ENCODE data around the gene CAMK1D. TPM values are rescaled to one million over a fixed set of nuclear protein-coding genes. Genes with fewer than 3 reads are reported as not detected.

Gene CAMK1D
- polyA plus RNA-seq, 1 donor (not counting 4 experiments of a cell fraction or from before 2014, with no cell fraction given) = 0.76 TPM

GRCh38 chr10:12705943-12706342 lies 356.6 kb downstream of the CAMK1D start:
- H3K27me3 ChIP-seq (ENCODE audit: control insufficient read depth, extremely low read depth, insufficient read depth, low read length) = no peaks in the 10 kb centered on the region
- no peak for DNase-seq (ENCODE audit: low read depth, low spot score)

GRCh38 chr10:12707461-12708185 lies 358.3 kb downstream of the CAMK1D start:
- H4K20me1 ChIP-seq (ENCODE audit: control insufficient read depth, extremely low read depth, insufficient read depth, low read length) = no peaks in the 10 kb centered on the region
- H3K27me3 ChIP-seq (ENCODE audit: control insufficient read depth, extremely low read depth, insufficient read depth, low read length) = no peaks in the 10 kb centered on the region
- peak overlapping the region; percentile 50 for H2AFZ ChIP-seq (ENCODE audit: control insufficient read depth, low read length)
- H3K9me1 ChIP-seq (ENCODE audit: control insufficient read depth, extremely low read depth, insufficient read depth, low read length) = no peaks in the 10 kb centered on the region
- TF ChIP-seq CTCF (optimal IDR thresholded peaks at IDR 0.05 in 1 of 3, IDR thresholded peaks at IDR 0.05 in 1 of 3, conservative IDR thresholded peaks at IDR 0.05 in 1 of 3; ENCODE audit: extremely low read depth in 1 of 3, insufficient read depth in 2 of 3, low read length in 3 of 3) = peak; percentile 41 to 62 (median 58)
- no peak for TF ChIP-seq EZH2 (IDR thresholded peaks at IDR 0.05; ENCODE audit: low read length)
- FAIRE-seq (peak; percentile 49), DNase-seq (ENCODE audit: low read depth, low spot score) (no peak)
- H3K4me3 ChIP-seq (ENCODE audit: control insufficient read depth in 2 of 3, extremely low read depth in 1 of 3, insufficient read depth in 2 of 3, low read depth in 1 of 3, low read length in 3 of 3) = no peak overlapping the region
- H3K27ac ChIP-seq (ENCODE audit: control insufficient read depth, insufficient read depth, low read length) = peak overlapping the region; percentile 66
- no peaks in the 10 kb centered on the region for H3K79me2 ChIP-seq (ENCODE audit: control insufficient read depth, insufficient read depth, low read length)
- peak overlapping the region; percentile 45 for H3K4me2 ChIP-seq (ENCODE audit: control insufficient read depth, extremely low read depth, insufficient read depth, low read depth, low read length)
- dilution Hi-C loops (cut with MboI; ENCODE audit: extremely low pct_ligation_motif_present, low sequenced_read_pairs) = no loop called here
- H3K36me3 ChIP-seq (ENCODE audit: control insufficient read depth in 2 of 2, extremely low read depth in 1 of 2, insufficient read depth in 2 of 2, low read length in 2 of 2) = no peaks in the 10 kb centered on the region
- peak overlapping the region; percentile 30 for H3K9ac ChIP-seq (ENCODE audit: control insufficient read depth, extremely low read depth, insufficient read depth, low read length)
- H3K4me1 ChIP-seq (ENCODE audit: control insufficient read depth, extremely low read depth, insufficient read depth, low read length) = peaks cover 73% of the 10 kb centered on the region
- no peaks in the 10 kb centered on the region for H3K9me3 ChIP-seq (ENCODE audit: control insufficient read depth, low read depth, low read length)

More at GRCh38 chr10:12705943-12706342, 356.6 kb downstream of the CAMK1D start:
- Histone ChIP-seq H3K27ac (ENCODE audit: control insufficient read depth, insufficient read depth, low read length) (peak overlapping the region; percentile 66), H2AFZ (ENCODE audit: control insufficient read depth, low read length) (no peak overlapping the region), H3K4me3 (ENCODE audit: control insufficient read depth in 2 of 3, extremely low read depth in 1 of 3, insufficient read depth in 2 of 3, low read depth in 1 of 3, low read length in 3 of 3) (no peak overlapping the region), H3K4me1 (ENCODE audit: control insufficient read depth, extremely low read depth, insufficient read depth, low read length) (peaks cover 70% of the 10 kb centered on the region), H3K9me1 (ENCODE audit: control insufficient read depth, extremely low read depth, insufficient read depth, low read length) (no peaks in the 10 kb centered on the region), H3K79me2 (ENCODE audit: control insufficient read depth, insufficient read depth, low read length) (no peaks in the 10 kb centered on the region), H3K9ac (ENCODE audit: control insufficient read depth, extremely low read depth, insufficient read depth, low read length) (no peak overlapping the region), H3K4me2 (ENCODE audit: control insufficient read depth, extremely low read depth, insufficient read depth, low read depth, low read length) (peak overlapping the region; percentile 12), H4K20me1 (ENCODE audit: control insufficient read depth, extremely low read depth, insufficient read depth, low read length) (no peaks in the 10 kb centered on the region), H3K36me3 (ENCODE audit: control insufficient read depth in 2 of 2, extremely low read depth in 1 of 2, insufficient read depth in 2 of 2, low read length in 2 of 2) (no peaks in the 10 kb centered on the region), H3K9me3 (ENCODE audit: control insufficient read depth, low read depth, low read length) (no peaks in the 10 kb centered on the region)
- dilution Hi-C loops (cut with MboI; ENCODE audit: extremely low pct_ligation_motif_present, low sequenced_read_pairs) = no loop called here
- FAIRE-seq = peak; percentile 85
- TF ChIP-seq EZH2 (IDR thresholded peaks at IDR 0.05; ENCODE audit: low read length) (no peak), CTCF (optimal IDR thresholded peaks at IDR 0.05 in 1 of 3, IDR thresholded peaks at IDR 0.05 in 1 of 3, conservative IDR thresholded peaks at IDR 0.05 in 1 of 3; ENCODE audit: extremely low read depth in 1 of 3, insufficient read depth in 2 of 3, low read length in 3 of 3) (no peak)

Data from keratinocyte (primary cell).